Bronchial epithelial cell (primary cell): ENCODE data around the gene ARL13B. TPM values are rescaled to one million over a fixed set of nuclear protein-coding genes. Genes with fewer than 3 reads are reported as not detected.
"Not testable (repeated sequence)": the region's sequence is repeated elsewhere in the genome, so short reads cannot be mapped to it uniquely, and the experiment has no call there.

Source experiments
- DNase-seq: peaks from one replicate; pipeline ENCODE4 v3.0.0-alpha.2; 2010; ENCODE audit warnings: low read depth
- FAIRE-seq: peaks from 2 replicates; lab custom pipeline; 2011; peaks lifted over from hg19 to GRCh38; lab: Jason Lieb, UNC
- H3K27me3 ChIP-seq: 2 replicates; pipeline ENCODE4 v1.5.1; 2011; ENCODE audit warnings: low read length; ENCODE audit not compliant: control insufficient read depth, insufficient read depth
- H3K36me3 ChIP-seq: 2 replicates; pipeline ENCODE4 v1.5.1; 2011; ENCODE audit warnings: low read length; ENCODE audit not compliant: control insufficient read depth, insufficient read depth
- H3K4me3 ChIP-seq: 2 replicates; pipeline ENCODE4 v1.5.1; 2011; ENCODE audit warnings: mild to moderate bottlenecking, low read depth, low read length, control low read depth
- total RNA-seq: library from RNA; depleted of rRNA; stranded (reverse); fragments of >200 nt; gene quantifications from 2 replicates; pipeline ENCODE4 v1.2.1, GENCODE V29; 2014
- TF ChIP-seq, protein P1 (sequence below): IDR thresholded peaks from 2 replicates; pipeline ENCODE4 v1.5.1; 2011; ENCODE audit warnings: mild to moderate bottlenecking, moderate library complexity, low read length, control low read depth, inconsistent platforms; ENCODE audit not compliant: insufficient read depth, severe bottlenecking

Gene ARL13B
- total RNA-seq, 1 donor from 2014 or later: 6.8 TPM

DNA sequence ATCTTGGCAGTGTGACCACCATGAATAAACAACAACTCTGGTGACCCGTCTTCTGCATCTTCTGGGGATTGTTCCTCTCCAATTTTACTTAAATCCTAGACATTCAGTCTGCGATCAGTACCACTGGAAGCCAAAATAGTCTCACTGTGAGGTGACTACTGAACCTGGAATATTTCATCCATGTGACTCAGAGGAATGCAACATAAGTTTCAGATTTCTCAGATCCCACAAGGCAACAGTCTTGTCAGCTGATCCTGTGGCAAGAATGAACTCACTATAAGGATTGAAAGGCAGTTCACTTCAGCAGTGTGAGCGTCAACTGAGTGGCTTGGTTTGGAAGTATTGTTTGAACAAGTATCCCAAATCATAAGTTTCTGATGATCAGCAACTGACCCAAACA lies 96.1 kb downstream of the ARL13B start:
- peak; percentile 65 for DNase-seq
- peaks cover 7% of the 10 kb centered on the region for H3K36me3 ChIP-seq
- FAIRE-seq: no peak

DNA sequence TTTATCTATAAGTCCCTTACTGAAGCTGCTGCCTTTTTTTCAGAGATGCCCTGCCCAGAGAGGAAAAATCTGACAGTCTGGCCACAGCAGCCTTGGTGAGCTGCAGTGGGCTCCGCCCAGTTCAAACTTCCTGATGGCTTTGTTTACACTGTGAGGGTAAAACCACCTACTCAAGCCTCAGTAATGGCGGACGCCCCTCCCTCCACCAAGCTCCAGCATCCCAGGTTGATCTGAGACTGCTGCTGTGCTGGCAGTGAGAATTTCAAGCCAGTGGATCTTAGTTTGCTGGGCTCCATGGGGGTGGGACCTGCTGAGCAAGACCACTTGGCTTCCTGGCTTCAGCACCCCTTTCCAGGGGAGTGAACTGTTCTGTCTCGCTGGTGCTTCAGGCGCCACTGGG lies 100.6 kb downstream of the ARL13B start:
- not testable (repeated sequence) for H3K4me3 ChIP-seq, FAIRE-seq, H3K36me3 ChIP-seq, H3K27me3 ChIP-seq, DNase-seq

More for the DNA sequence above, 96.1 kb downstream of the ARL13B start:
- H3K27me3 ChIP-seq: no peaks in the 10 kb centered on the region
- H3K4me3 ChIP-seq: no peak overlapping the region
- TF ChIP-seq, protein P1, sequence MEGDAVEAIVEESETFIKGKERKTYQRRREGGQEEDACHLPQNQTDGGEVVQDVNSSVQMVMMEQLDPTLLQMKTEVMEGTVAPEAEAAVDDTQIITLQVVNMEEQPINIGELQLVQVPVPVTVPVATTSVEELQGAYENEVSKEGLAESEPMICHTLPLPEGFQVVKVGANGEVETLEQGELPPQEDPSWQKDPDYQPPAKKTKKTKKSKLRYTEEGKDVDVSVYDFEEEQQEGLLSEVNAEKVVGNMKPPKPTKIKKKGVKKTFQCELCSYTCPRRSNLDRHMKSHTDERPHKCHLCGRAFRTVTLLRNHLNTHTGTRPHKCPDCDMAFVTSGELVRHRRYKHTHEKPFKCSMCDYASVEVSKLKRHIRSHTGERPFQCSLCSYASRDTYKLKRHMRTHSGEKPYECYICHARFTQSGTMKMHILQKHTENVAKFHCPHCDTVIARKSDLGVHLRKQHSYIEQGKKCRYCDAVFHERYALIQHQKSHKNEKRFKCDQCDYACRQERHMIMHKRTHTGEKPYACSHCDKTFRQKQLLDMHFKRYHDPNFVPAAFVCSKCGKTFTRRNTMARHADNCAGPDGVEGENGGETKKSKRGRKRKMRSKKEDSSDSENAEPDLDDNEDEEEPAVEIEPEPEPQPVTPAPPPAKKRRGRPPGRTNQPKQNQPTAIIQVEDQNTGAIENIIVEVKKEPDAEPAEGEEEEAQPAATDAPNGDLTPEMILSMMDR: no peak

DNA sequence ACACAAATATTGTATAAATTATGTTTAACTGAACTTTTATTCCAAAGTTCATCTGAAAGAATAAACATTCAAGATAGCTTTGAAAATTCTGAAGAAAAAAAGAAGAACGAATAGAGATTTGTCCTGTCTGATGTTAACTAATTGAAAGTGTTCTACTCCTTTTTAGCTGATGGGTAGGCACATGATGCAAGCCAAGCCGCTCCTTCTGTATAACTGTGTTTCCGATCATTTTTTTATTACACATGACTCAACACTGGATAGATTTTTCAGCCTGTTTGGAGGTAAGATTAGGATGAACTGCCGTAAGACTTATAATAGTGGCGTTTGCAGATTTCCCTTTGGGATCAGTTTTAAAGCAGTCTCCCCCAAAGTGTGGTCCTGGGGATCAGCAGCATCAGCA lies 101.9 kb downstream of the ARL13B start:
- Histone ChIP-seq H3K36me3 (peaks cover 1% of the 10 kb centered on the region), H3K27me3 (no peaks in the 10 kb centered on the region), H3K4me3 (no peak overlapping the region)
- FAIRE-seq: no peak
- DNase-seq: no peak
- TF ChIP-seq, protein P1: no peak

DNA sequence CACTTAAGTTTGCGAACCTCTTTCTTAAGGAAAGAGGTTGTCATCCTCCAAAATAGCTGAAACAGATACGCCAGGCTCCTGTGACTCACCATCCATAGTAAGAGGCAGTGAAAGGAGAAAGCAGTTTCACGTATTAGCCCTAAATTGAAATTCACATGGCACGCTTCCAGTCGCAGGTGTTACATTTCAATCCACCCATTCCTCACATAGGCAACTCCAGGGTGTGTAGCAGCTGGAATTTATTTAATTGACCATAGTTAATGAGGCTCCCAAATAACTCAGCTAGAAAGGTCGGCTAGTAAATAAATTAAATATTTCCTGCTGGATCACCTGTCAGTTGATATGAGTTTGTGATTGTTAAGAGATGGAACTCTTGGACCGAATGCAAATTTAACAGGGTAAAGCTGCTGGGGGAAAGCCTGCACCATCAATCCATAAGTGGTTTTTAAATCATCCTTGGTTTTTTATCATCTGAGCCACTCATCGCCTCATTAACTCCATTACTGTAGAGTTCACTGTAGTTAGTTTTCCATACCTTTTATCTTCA lies 102.5 kb downstream of the ARL13B start:
- no peak for FAIRE-seq
- DNase-seq: no peak
- H3K27me3 ChIP-seq: no peaks in the 10 kb centered on the region
- H3K36me3 ChIP-seq: peaks cover 1% of the 10 kb centered on the region
- TF ChIP-seq, protein P1: no peak
- H3K4me3 ChIP-seq: no peak overlapping the region

DNA sequence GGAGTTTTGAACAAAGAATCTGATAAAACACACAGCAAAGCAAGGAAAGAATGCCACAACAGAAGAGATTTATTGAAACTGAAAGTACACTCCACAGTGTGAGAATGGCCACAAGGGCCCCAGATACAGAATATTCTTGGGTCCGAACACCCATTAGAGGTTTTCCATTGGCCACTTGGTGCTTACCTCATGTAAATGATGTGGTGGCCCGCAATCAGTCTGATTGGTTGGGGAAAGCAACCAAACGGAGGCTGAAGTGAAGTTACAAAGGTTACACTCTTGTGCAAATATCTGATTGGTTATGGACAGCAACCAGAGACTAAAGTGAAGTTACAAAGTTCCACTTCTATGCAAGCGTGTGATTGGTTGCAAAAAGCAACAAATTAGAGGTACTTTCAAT lies 103.3 kb downstream of the ARL13B start:
- DNase-seq (no peak), FAIRE-seq (no peak)
- TF ChIP-seq, protein P1: no peak
- Histone ChIP-seq H3K27me3 (no peaks in the 10 kb centered on the region), H3K36me3 (peaks cover 1% of the 10 kb centered on the region), H3K4me3 (no peak overlapping the region)

DNA sequence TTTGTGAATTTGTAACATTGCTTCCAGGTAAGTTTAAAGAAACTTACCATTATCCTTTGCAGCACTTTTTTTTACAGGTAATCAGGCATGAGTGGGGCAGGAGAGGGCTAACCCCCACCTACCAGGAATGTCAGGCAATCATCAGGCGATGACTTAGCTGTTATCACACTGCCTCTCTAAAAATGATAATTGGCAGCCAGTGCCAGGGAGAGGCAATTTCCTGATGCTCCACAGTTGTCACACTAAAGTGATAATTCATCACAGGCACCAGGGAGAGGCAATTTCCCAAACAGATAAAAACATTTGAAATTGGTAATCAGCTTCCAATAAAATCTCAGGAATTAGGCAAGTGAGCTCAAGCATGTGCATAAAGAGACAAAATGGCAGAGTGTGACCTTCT lies 109.2 kb downstream of the ARL13B start:
- H3K4me3 ChIP-seq: no peak overlapping the region
- no peak for FAIRE-seq

More for the DNA sequence above, 109.2 kb downstream of the ARL13B start:
- no peak for DNase-seq
- Histone ChIP-seq H3K27me3 (no peaks in the 10 kb centered on the region), H3K36me3 (peaks cover under 1% of the 10 kb centered on the region)
- TF ChIP-seq, protein P1: no peak
